A673 (cell line): Measurements from ENCODE around the gene MSI2. TPM values are rescaled to one million over a fixed set of nuclear protein-coding genes. Genes with fewer than 3 reads are reported as not detected.

Experiments
- BruUV-seq: library from RNA; stranded (reverse); fragments of 400-500 nt; replicated peaks from 2 replicates; lab custom pipeline; 2021; lab: Mats Ljungman, UMichigan
- CTCF ChIA-PET: fragments of 300-600 bp; sonication (Branson Sonifier 250); formaldehyde crosslinking; loops from one replicate; lab custom pipeline; 2022; ENCODE audit warnings: antibody characterized with exemption; lab: Charles Lee
- POLR2A ChIA-PET: fragments of 300-600 bp; sonication (Branson Sonifier 250); formaldehyde crosslinking; loops from one replicate; lab custom pipeline; 2022; ENCODE audit warnings: antibody characterized with exemption; ENCODE audit not compliant: low non-redundant PET; lab: Charles Lee
- DNase-seq: peaks from one replicate; pipeline ENCODE4 v3.0.0-alpha.2; 2015; ENCODE audit warnings: low spot score
- H3K27ac ChIP-seq: fragments of 200-600 bp; sonication (generic); 2 replicates; pipeline ENCODE4 v1.5.1; 2016; ENCODE audit warnings: mixed run types, low read depth, mild to moderate bottlenecking, mixed read lengths, antibody characterized with exemption, low read length; ENCODE audit not compliant: poor library complexity, severe bottlenecking
- H3K27me3 ChIP-seq: fragments of 200-600 bp; sonication (generic); replicated peaks from 2 replicates; pipeline ENCODE4 v1.6.1; 2017; ENCODE audit warnings: mixed run types, low read depth, mild to moderate bottlenecking, mixed read lengths, antibody characterized with exemption, low read length; ENCODE audit not compliant: insufficient read depth, poor library complexity
- H3K36me3 ChIP-seq: fragments of 200-600 bp; sonication (generic); 2 replicates; pipeline ENCODE4 v1.6.1; 2016; ENCODE audit warnings: mixed run types, mild to moderate bottlenecking, mixed read lengths, antibody characterized with exemption, low read length; ENCODE audit not compliant: insufficient read depth, poor library complexity, severe bottlenecking
- H3K4me1 ChIP-seq: fragments of 200-600 bp; sonication (generic); 2 replicates; pipeline ENCODE4 v1.6.1; 2017; ENCODE audit warnings: mixed run types, mild to moderate bottlenecking, mixed read lengths, antibody characterized with exemption, low read length; ENCODE audit not compliant: insufficient read depth, poor library complexity, severe bottlenecking
- H3K4me3 ChIP-seq: fragments of 200-600 bp; sonication (generic); 2 replicates; pipeline ENCODE4 v1.5.1; 2016; ENCODE audit warnings: low read depth, mixed run types, mild to moderate bottlenecking, mixed read lengths, low read length; ENCODE audit not compliant: poor library complexity, severe bottlenecking
- H3K9me3 ChIP-seq: fragments of 200-600 bp; sonication (generic); 2 replicates; pipeline ENCODE4 v1.6.1; 2016; ENCODE audit warnings: mixed run types, low read depth, mild to moderate bottlenecking, mixed read lengths, antibody characterized with exemption, low read length; ENCODE audit not compliant: poor library complexity, severe bottlenecking
- EZH2 ChIP-seq: fragments of 200-600 bp; sonication (generic); IDR thresholded peaks from 2 replicates; pipeline ENCODE4 v1.6.1; 2017; ENCODE audit warnings: borderline replicate concordance, low read depth, mild to moderate bottlenecking, mixed read lengths, antibody characterized with exemption, low read length; ENCODE audit not compliant: poor library complexity, severe bottlenecking
- intact Hi-C: fragments of 100-400 bp; cut with micrococcal nuclease; formaldehyde crosslinking; loops from one replicate; pipeline ENCODE4 v1.10.0; 2022; ENCODE audit not compliant: unreplicated experiment
- total RNA-seq: library from RNA; stranded (reverse); gene quantifications from 2 replicates; pipeline ENCODE4 v1.2.3, GENCODE V29; 2021
- TF ChIP-seq, protein P1 (sequence below): fragments of 300-800, 200-600 bp; sonication (generic); conservative IDR thresholded peaks from 2 replicates; pipeline ENCODE4 v1.5.1; 2017; ENCODE audit warnings: low read depth, mild to moderate bottlenecking, antibody characterized with exemption, low read length, moderate library complexity, mixed read lengths

Gene MSI2
- total RNA-seq, 1 experiment from 2014 or later: 108 TPM

- intact Hi-C loops: no loop called here
- no peak for DNase-seq
- no peak overlapping the region for H3K27ac ChIP-seq
- H3K36me3 ChIP-seq: peaks cover 52% of the 10 kb centered on the region
- CTCF ChIA-PET: interaction anchor here (1.3 kb wide), 1 partner anchor 21 kb away, joined by 3 read pairs; no protein-coding TSS in a partner anchor
- H3K4me1 ChIP-seq: no peaks in the 10 kb centered on the region
- no peaks in the 10 kb centered on the region for H3K9me3 ChIP-seq
- TF ChIP-seq EZH2: no peak
- TF ChIP-seq, protein P1, sequence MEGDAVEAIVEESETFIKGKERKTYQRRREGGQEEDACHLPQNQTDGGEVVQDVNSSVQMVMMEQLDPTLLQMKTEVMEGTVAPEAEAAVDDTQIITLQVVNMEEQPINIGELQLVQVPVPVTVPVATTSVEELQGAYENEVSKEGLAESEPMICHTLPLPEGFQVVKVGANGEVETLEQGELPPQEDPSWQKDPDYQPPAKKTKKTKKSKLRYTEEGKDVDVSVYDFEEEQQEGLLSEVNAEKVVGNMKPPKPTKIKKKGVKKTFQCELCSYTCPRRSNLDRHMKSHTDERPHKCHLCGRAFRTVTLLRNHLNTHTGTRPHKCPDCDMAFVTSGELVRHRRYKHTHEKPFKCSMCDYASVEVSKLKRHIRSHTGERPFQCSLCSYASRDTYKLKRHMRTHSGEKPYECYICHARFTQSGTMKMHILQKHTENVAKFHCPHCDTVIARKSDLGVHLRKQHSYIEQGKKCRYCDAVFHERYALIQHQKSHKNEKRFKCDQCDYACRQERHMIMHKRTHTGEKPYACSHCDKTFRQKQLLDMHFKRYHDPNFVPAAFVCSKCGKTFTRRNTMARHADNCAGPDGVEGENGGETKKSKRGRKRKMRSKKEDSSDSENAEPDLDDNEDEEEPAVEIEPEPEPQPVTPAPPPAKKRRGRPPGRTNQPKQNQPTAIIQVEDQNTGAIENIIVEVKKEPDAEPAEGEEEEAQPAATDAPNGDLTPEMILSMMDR: no peak
- H3K27me3 ChIP-seq: no peaks in the 10 kb centered on the region
- POLR2A ChIA-PET: no interaction called here
- BruUV-seq: no TSS peak
- no peak overlapping the region for H3K4me3 ChIP-seq
These were observed 7.9 kb downstream of the MSI2 start for GRCh38 chr17:57264250-57264649.

DNA sequence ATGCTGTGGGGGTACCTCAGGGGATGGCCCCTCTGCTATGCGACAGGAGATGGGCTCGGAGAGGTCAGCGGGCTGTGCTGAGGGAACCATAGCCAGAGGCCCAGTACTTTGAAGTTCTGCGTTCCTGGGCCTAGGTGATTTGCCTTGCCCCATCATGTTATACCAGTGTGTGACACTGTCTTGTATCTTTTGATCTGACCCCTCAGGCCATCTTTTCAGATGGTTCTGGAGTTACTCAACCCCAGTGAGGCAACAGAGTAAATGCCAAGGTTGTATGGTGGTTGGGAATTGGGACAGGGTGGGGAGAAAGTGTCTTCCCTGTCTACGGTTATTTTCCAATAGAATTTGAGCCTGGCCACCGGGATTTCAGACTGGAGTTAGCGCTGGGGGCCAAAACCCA, 8.5 kb downstream of the MSI2 start:
- ChIA-PET CTCF (interaction anchor here (1.3 kb wide), 1 partner anchor 22 kb away, joined by 3 read pairs; no protein-coding TSS in a partner anchor), POLR2A (no interaction called here)
- Histone ChIP-seq H3K4me3 (no peak overlapping the region), H3K27me3 (no peaks in the 10 kb centered on the region), H3K9me3 (no peaks in the 10 kb centered on the region), H3K27ac (no peak overlapping the region), H3K36me3 (peaks cover 52% of the 10 kb centered on the region), H3K4me1 (no peaks in the 10 kb centered on the region)
- no peak for DNase-seq
- BruUV-seq: no TSS peak
- intact Hi-C loops: no loop called here
- TF ChIP-seq EZH2: no peak
- TF ChIP-seq, protein P1: no peak

DNA sequence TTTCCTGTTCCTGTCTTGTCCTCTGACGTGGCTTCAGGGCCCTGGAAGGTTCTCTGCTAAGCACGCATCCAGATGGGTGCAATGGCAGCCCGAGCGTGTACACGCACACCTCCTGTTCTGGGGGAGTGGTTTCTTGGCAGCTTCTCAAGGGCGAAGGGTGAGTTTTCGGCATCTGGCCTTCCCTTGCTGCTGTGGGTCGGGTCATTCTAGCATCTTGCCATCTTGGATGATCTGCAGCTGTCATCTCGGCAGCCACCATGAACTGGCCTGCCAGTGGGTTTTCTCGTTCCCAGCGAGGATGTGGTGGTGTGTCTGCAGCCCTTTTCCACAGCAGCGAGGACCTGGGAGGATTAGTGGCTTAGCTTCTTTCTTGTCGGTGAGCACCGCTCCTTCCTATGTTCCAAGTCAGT, 10.6 kb downstream of the MSI2 start:
- CTCF ChIA-PET: no interaction called here
- intact Hi-C loops: no loop called here
- no peaks in the 10 kb centered on the region for H3K4me1 ChIP-seq
- H3K36me3 ChIP-seq: peaks cover 39% of the 10 kb centered on the region
- TF ChIP-seq, protein P1: no peak
- no peak for TF ChIP-seq EZH2
- POLR2A ChIA-PET: interaction anchor here (0.7 kb wide), 1 partner anchor 1875 kb away, joined by 3 read pairs; no protein-coding TSS in a partner anchor
- no peaks in the 10 kb centered on the region for H3K9me3 ChIP-seq
- no peak overlapping the region for H3K4me3 ChIP-seq
- DNase-seq: no peak
- H3K27me3 ChIP-seq: no peaks in the 10 kb centered on the region
- no TSS peak for BruUV-seq
- no peak overlapping the region for H3K27ac ChIP-seq
